GM10248 (cell line): Measurements from ENCODE around the gene WNT8A.

Experiments used
- CTCF ChIA-PET: fragments of 300-600 bp; sonication (Branson Sonifier 250); formaldehyde crosslinking; extraction: SDS; loops from one replicate; lab custom pipeline; 2021; ENCODE audit warnings: antibody characterized with exemption; lab: Yijun Ruan, JAX
- POLR2A ChIA-PET: fragments of 350-650 bp; sonication (Branson Sonifier 250); formaldehyde crosslinking; extraction: SDS; loops from one replicate; lab custom pipeline; 2020; ENCODE audit warnings: antibody characterized with exemption; lab: Yijun Ruan, JAX
- DNase-seq: peaks from one replicate; pipeline ENCODE4 v3.0.0; 2012; ENCODE audit errors: extremely low spot score
- TF ChIP-seq, protein P1 (sequence below): IDR thresholded peaks from 2 replicates; pipeline ENCODE4 v1.5.1; 2012; ENCODE audit warnings: mild to moderate bottlenecking, low read depth; ENCODE audit errors: extremely low read depth, missing control alignments, control extremely low read depth

WNT8A gene

DNA sequence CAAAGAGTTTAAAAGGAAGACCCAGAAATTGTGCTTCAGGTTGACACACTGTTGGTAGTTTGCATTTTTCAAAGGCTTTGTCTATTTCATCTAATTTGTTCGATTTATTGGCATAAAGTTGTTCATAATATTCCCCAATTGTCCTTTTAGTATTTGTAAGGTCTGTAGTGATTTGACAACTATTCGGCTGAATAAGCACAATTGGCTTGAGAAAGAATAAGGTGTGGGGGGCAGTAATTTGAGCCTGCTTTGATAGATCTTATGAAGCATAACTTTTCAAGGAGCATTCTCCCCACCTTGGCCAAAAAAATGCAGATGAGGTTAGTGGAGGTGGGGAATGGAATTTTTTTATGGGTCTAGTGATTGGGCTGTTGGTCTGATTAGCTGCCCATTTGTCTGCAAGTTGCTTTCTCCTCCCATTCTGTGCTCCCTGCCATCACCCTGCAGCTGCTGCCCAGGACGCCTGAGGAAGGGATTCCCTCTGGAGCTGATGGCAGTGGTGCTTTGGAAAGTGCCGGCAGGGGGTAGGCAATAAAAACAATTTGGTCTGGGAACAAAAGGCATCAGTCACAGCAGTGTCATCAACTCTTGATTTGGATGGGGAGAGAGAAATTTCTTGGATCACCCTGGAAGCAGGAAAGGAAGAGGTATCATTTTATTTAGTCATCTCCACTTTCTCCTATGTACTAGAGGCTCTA, 26.6 kb downstream of the WNT8A start:
- POLR2A ChIA-PET: no interaction called here
- CTCF ChIA-PET: interaction anchor here (1.4 to 2.8 kb wide), 3 partner anchors 23 to 69 kb away, joined by 3 to 11 read pairs (median 3); partner anchors contain the start of gene KIF20A
- no peak for DNase-seq
- TF ChIP-seq, protein P1, sequence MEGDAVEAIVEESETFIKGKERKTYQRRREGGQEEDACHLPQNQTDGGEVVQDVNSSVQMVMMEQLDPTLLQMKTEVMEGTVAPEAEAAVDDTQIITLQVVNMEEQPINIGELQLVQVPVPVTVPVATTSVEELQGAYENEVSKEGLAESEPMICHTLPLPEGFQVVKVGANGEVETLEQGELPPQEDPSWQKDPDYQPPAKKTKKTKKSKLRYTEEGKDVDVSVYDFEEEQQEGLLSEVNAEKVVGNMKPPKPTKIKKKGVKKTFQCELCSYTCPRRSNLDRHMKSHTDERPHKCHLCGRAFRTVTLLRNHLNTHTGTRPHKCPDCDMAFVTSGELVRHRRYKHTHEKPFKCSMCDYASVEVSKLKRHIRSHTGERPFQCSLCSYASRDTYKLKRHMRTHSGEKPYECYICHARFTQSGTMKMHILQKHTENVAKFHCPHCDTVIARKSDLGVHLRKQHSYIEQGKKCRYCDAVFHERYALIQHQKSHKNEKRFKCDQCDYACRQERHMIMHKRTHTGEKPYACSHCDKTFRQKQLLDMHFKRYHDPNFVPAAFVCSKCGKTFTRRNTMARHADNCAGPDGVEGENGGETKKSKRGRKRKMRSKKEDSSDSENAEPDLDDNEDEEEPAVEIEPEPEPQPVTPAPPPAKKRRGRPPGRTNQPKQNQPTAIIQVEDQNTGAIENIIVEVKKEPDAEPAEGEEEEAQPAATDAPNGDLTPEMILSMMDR: no peak

DNA sequence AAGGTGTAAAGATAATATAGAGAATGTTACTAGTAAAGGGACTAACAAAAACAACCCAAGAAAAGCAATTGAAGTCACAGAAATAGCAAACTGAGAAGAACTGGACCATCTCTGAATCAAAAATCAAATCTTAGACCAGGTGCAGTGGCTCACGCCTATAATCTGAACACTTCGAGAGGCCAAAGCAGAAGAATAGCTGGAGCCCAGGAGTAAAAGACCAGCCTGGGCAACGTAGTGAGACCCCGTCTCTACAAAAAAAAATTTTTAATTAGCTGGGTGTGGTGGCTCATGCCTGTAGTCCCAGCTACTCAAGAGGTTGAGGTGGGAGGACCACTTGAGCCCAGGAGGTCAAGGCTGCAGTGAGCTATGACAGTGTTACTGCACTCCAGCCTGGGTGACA, 27.3 kb downstream of the WNT8A start:
- POLR2A ChIA-PET: no interaction called here
- CTCF ChIA-PET: interaction anchor here (1.4 to 2.8 kb wide), 2 partner anchors 23 to 34 kb away, joined by 3 to 11 read pairs; no protein-coding TSS in a partner anchor
- TF ChIP-seq, protein P1: no peak
- DNase-seq: no peak

DNA sequence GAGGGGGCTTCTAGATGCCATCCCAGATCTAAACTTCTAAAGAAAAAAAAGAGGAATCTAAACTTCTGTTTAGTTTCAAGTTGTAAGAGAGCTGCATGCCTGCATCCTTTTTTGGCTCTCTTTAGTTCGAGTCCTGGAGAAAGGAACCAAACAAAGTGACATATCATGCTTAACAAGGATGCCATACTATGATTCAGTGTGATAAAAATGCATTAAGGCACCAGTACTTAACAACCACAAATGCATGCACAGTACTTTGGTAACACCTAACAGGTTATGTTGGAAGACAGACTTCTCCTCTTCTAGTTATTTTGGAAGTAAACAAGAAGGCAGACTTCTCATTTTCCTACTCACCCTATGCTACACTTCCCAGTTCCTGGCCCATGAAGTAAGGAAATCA, 28.1 kb downstream of the WNT8A start:
- TF ChIP-seq, protein P1: no peak
- ChIA-PET CTCF (interaction anchor here (2.8 kb wide), 1 partner anchor 35 kb away, joined by 11 read pairs; no protein-coding TSS in a partner anchor), POLR2A (no interaction called here)
- no peak for DNase-seq

DNA sequence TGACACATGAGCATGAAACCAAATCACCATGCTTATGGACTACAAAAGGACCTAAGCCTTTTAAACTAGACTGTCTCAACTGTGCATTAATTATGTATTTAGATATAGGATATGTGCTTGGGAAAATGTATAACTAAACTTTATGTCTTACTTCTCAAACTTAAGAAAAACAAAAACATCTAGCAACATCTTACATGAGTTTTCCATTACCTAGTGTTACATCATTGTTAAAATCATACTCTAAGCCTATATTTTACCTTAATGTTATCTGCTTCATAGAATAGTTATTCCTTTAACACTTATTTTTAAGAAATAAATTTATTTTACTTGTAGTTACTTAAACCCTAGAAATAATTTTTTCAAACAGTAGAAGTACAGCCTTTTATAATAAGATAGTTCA, 31.4 kb downstream of the WNT8A start:
- POLR2A ChIA-PET: no interaction called here
- TF ChIP-seq, protein P1: no peak
- CTCF ChIA-PET: no interaction called here
- no peak for DNase-seq

DNA sequence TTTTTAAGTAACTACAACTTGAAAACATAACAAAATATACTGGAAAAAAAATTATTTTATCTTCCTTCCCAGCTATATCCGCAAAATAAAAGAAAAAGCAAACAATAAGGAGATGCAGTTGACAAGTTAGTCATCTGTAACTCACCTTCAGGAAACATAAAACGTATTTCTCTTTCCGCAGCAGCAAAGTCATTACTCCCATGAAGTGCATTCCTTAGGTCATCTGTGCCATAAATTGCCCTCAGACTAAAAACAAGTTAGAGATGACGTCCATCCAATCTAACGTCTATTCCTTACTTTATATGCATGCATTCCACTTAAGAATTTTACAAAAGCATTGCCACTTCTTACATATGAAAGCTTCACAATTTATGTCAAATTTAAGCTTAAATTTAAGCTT, 44.5 kb downstream of the WNT8A start:
- POLR2A ChIA-PET: no interaction called here
- CTCF ChIA-PET: interaction anchor here (1.3 to 8.0 kb wide), 3 partner anchors 12 to 49 kb away, joined by 3 to 130 read pairs (median 3); partner anchors contain the start of gene WNT8A
- TF ChIP-seq, protein P1: no peak
- DNase-seq: no peak

DNA sequence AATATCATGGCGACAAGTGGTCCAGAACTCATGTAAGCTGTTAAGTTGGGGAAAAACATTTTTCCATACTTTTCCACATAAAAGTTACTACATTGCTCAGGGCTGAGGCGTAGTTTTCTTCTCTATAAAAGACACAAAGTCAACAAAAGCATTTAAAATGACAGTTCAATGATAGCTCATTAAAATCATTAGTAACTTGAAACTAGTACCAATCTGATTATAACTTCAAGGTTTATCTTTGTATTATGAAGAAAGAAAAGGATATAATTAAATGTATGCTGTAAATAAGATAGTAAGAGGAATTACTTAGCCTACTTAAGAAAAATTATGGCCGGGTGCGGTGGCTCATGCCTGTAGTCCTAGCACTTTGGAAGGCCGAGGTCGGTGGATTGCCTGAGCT, 45.5 kb downstream of the WNT8A start:
- no peak for DNase-seq
- TF ChIP-seq, protein P1: no peak
- ChIA-PET POLR2A (no interaction called here), CTCF (interaction anchor here (0.9 to 8.0 kb wide), 6 partner anchors 11 to 93 kb away, joined by 3 to 130 read pairs (median 4); partner anchors contain the start of gene WNT8A)
